HCT116 (cell line): ENCODE results near the gene SAA2. TPM values are rescaled to one million over a fixed set of nuclear protein-coding genes. Genes with fewer than 3 reads are reported as not detected.
A peak's percentile ranks its signal among the peaks of the same experiment; 100 is the strongest.
"Not testable (repeated sequence)": the region's sequence is repeated elsewhere in the genome, so short reads cannot be mapped to it uniquely, and the experiment has no call there.

Source experiments
- ATAC-seq: fragments of 200-7000 bp; cut with Tn5 transposase; 2 replicates; pipeline ENCODE4 v1.9.1; 2020; ENCODE audit warnings: mild to moderate bottlenecking, moderate library complexity
- BruUV-seq: library from RNA; stranded (reverse); fragments of 400-500 nt; replicated peaks from 2 replicates; lab custom pipeline; 2021; lab: Mats Ljungman, UMichigan
- CTCF ChIA-PET: fragments of 300-600 bp; sonication (Branson Sonifier 250); formaldehyde crosslinking; loops from one replicate; lab custom pipeline; 2021; ENCODE audit warnings: antibody characterized with exemption; lab: Charles Lee
- POLR2A ChIA-PET: fragments of 300-600, 350-600 bp; sonication (Branson Sonifier 250); formaldehyde crosslinking; loops from one replicate; lab custom pipeline; 2021; ENCODE audit warnings: antibody characterized with exemption; lab: Charles Lee
- RAD21 ChIA-PET, 2 experiments: fragments of 300-600 bp; sonication (Branson Sonifier 250); formaldehyde crosslinking; loops; one replicate each; lab custom pipeline; 2023; ENCODE audit warnings: low total read pairs in 2 of 2; ENCODE audit not compliant: uncharacterized antibody in 2 of 2, unreplicated experiment in 2 of 2, low non-redundant PET in 1 of 2; lab: Charles Lee
- DNase-seq: peaks from one replicate; pipeline ENCODE4 v3.0.0-alpha.2; 2010; ENCODE audit warnings: low read depth, low spot score
- H2AFZ ChIP-seq: fragments of 200-600 bp; shearing (Covaris generic), sonication (generic); 2 replicates; pipeline ENCODE4 v1.6.1; 2017; ENCODE audit warnings: low read depth, mixed run types, mixed read lengths, antibody characterized with exemption, low read length; ENCODE audit not compliant: poor library complexity, severe bottlenecking
- H3K27ac ChIP-seq: 2 replicates; pipeline ENCODE4 v1.5.1; 2012; ENCODE audit warnings: low read depth, low read length
- H3K27me3 ChIP-seq: fragments of 200-600 bp; sonication (generic); 2 replicates; pipeline ENCODE4 v1.6.1; 2016; ENCODE audit warnings: mixed run types, low read length, mixed read lengths; ENCODE audit not compliant: insufficient read depth
- H3K36me3 ChIP-seq, 2 experiments: fragments of 200-500 bp in 1 of 2; fragments of 200-600 bp in 1 of 2; sonication (Bioruptor generic) in 1 of 2; sonication (generic) in 1 of 2; 2 replicates each; pipeline versions ENCODE4 v1.5.1 to v1.6.1; 2014 to 2016; ENCODE audit warnings: low read length in 2 of 2, inconsistent platforms in 1 of 2, mixed read lengths in 1 of 2, mixed run types in 1 of 2; ENCODE audit not compliant: insufficient read depth in 2 of 2, control insufficient read depth in 1 of 2
- H3K4me1 ChIP-seq, 2 experiments: fragments of 200-600 bp in 1 of 2; sonication (generic) in 1 of 2; 2 replicates each; pipeline versions ENCODE4 v1.5.1 to v1.6.1; 2012 to 2017; ENCODE audit warnings: low read length in 2 of 2, inconsistent platforms in 1 of 2, mild to moderate bottlenecking in 1 of 2, mixed read lengths in 1 of 2, mixed run types in 1 of 2, moderate library complexity in 1 of 2; ENCODE audit not compliant: insufficient read depth in 2 of 2, control insufficient read depth in 1 of 2
- H3K4me2 ChIP-seq: fragments of 200-600 bp; sonication (generic); 2 replicates; pipeline ENCODE4 v1.6.1; 2017; ENCODE audit warnings: mixed run types, low read length, mixed read lengths
- H3K4me3 ChIP-seq, 2 experiments: fragments of 200-600 bp in 1 of 2; sonication (generic) in 1 of 2; replicated peaks in 1 of 2; 2 replicates each; pipeline ENCODE4 v1.5.1; 2011 to 2016; ENCODE audit warnings: low read length in 2 of 2, control low read depth in 1 of 2, low read depth in 1 of 2, mild to moderate bottlenecking in 1 of 2, mixed read lengths in 1 of 2, mixed run types in 1 of 2
- H3K79me2 ChIP-seq: fragments of 200-600 bp; sonication (generic); 2 replicates; pipeline ENCODE4 v1.6.1; 2017; ENCODE audit warnings: mild to moderate bottlenecking, mixed run types, low read length, moderate library complexity, mixed read lengths; ENCODE audit not compliant: insufficient read depth
- H3K9ac ChIP-seq: fragments of 200-600 bp; sonication (generic); 2 replicates; pipeline ENCODE4 v1.6.1; 2016; ENCODE audit warnings: low read length, mixed read lengths
- H3K9me2 ChIP-seq: fragments of 200-600 bp; sonication (generic), shearing (Covaris generic); 2 replicates; pipeline ENCODE4 v1.6.1; 2017; ENCODE audit warnings: mixed run types, mild to moderate bottlenecking, moderate library complexity; ENCODE audit not compliant: insufficient read depth
- H3K9me3 ChIP-seq, 2 experiments: fragments of 200-500 bp in 1 of 2; fragments of 200-600 bp in 1 of 2; sonication (Bioruptor generic) in 1 of 2; sonication (generic) in 1 of 2; 2 replicates each; pipeline ENCODE4 v1.6.1; 2014 to 2017; ENCODE audit warnings: low read length in 2 of 2, mixed read lengths in 2 of 2, inconsistent platforms in 1 of 2, low read depth in 1 of 2, mild to moderate bottlenecking in 1 of 2, mixed run types in 1 of 2, moderate library complexity in 1 of 2; ENCODE audit not compliant: control insufficient read depth in 1 of 2, insufficient read depth in 1 of 2
- H4K20me1 ChIP-seq: fragments of 200-600 bp; sonication (generic), shearing (Covaris generic); 2 replicates; pipeline ENCODE4 v1.6.1; 2017; ENCODE audit warnings: mixed run types, mild to moderate bottlenecking, moderate library complexity; ENCODE audit not compliant: insufficient read depth
- ATF3 ChIP-seq: IDR thresholded peaks from 2 replicates; pipeline ENCODE4 v1.6.1; 2012
- CTCF ChIP-seq, 3 experiments: fragments of 200-600 bp in 1 of 3; sonication (generic) in 1 of 3; IDR thresholded peaks in 2 of 3; conservative IDR thresholded peaks in 1 of 3; 2 replicates each; pipeline ENCODE4 v1.5.1; 2012 to 2017; ENCODE audit warnings: low read depth in 2 of 3, low read length in 2 of 3, antibody characterized with exemption in 1 of 3, borderline replicate concordance in 1 of 3, control low read depth in 1 of 3, mild to moderate bottlenecking in 1 of 3, mixed read lengths in 1 of 3, mixed run types in 1 of 3, moderate library complexity in 1 of 3; ENCODE audit not compliant: insufficient read depth in 1 of 3
- EGR1 ChIP-seq: IDR thresholded peaks from 2 replicates; pipeline ENCODE4 v1.6.1; 2012; ENCODE audit warnings: low read depth
- ELF1 ChIP-seq: IDR thresholded peaks from 2 replicates; pipeline ENCODE4 v1.6.1; 2012; ENCODE audit warnings: low read depth, borderline replicate concordance
- EZH2 ChIP-seq: fragments of 200-600 bp; sonication (generic); IDR thresholded peaks from 2 replicates; pipeline ENCODE4 v1.6.1; 2017; ENCODE audit warnings: antibody characterized with exemption, mixed run types
- EZH2phosphoT487 ChIP-seq: fragments of 200-600 bp; IDR thresholded peaks from 2 replicates; pipeline ENCODE4 v1.6.1; 2018; ENCODE audit warnings: antibody characterized with exemption, borderline replicate concordance
- FOSL1 ChIP-seq: IDR thresholded peaks from 2 replicates; pipeline ENCODE4 v1.6.1; 2012; ENCODE audit warnings: low read depth
- JUND ChIP-seq: IDR thresholded peaks from 2 replicates; pipeline ENCODE4 v1.6.1; 2012
- MAX ChIP-seq: IDR thresholded peaks from 2 replicates; pipeline ENCODE4 v1.6.1; 2012
- POLR2A ChIP-seq: IDR thresholded peaks from 2 replicates; pipeline ENCODE4 v1.7.0; 2011; ENCODE audit warnings: borderline replicate concordance; ENCODE audit not compliant: insufficient read depth, insufficient read length; ENCODE audit errors: extremely low read depth
- POLR2AphosphoS5 ChIP-seq: IDR thresholded peaks from 2 replicates; pipeline ENCODE4 v1.6.1; 2011; ENCODE audit warnings: mild to moderate bottlenecking, low read depth, low read length, moderate library complexity
- SIN3A ChIP-seq: IDR thresholded peaks from 2 replicates; pipeline ENCODE4 v1.6.1; 2012; ENCODE audit warnings: low read depth
- SP1 ChIP-seq: IDR thresholded peaks from 2 replicates; pipeline ENCODE4 v1.6.1; 2012; ENCODE audit warnings: low read depth
- SRF ChIP-seq: IDR thresholded peaks from 2 replicates; pipeline ENCODE4 v1.6.1; 2012; ENCODE audit warnings: low read depth
- YY1 ChIP-seq: IDR thresholded peaks from 2 replicates; pipeline ENCODE4 v1.6.1; 2011; ENCODE audit warnings: low read length, low read depth, moderate library complexity, mild to moderate bottlenecking; ENCODE audit not compliant: insufficient replicate concordance; ENCODE audit errors: extremely low read depth
- ZFX ChIP-seq: fragments of 450-650 bp; IDR thresholded peaks from 2 replicates; pipeline ENCODE4 v1.6.1; 2017
- ZNF274 ChIP-seq: fragments of 200-500 bp; sonication (Bioruptor generic); IDR thresholded peaks from 2 replicates; pipeline ENCODE4 v1.6.1; 2014; ENCODE audit warnings: mild to moderate bottlenecking, low read depth, low read length, inconsistent platforms
- intact Hi-C: fragments of 100-400 bp; cut with micrococcal nuclease; formaldehyde crosslinking; loops from 2 replicates; pipeline ENCODE4 v1.10.0; 2022
- total RNA-seq: library from RNA; stranded (reverse); gene quantifications from one replicate; pipeline ENCODE4 v1.2.1, GENCODE V29; 2021; ENCODE audit not compliant: unreplicated experiment

The SAA2 gene
- total RNA-seq, 1 experiment from 2014 or later, result 5.2 TPM

- POLR2A ChIA-PET, BruUV-seq, H3K4me2 ChIP-seq, H3K79me2 ChIP-seq, RAD21 ChIA-PET, H3K9me3 ChIP-seq, H3K36me3 ChIP-seq, H4K20me1 ChIP-seq, CTCF ChIA-PET, H3K27me3 ChIP-seq, H3K4me1 ChIP-seq, H3K9me2 ChIP-seq, H2AFZ ChIP-seq, intact Hi-C loops, H3K27ac ChIP-seq, DNase-seq, H3K9ac ChIP-seq, H3K4me3 ChIP-seq: not testable (repeated sequence)
- ATAC-seq, result peak; percentile 43; the same call in 1 of the 2 replicates
Measured at GRCh38 chr11:18246379-18247190, 1.9 kb downstream of the SAA2 start.

GRCh38 chr11:18245396-18245795 lies 3.1 kb downstream of the SAA2 start:
- H3K27ac ChIP-seq, result no peak overlapping the region
- H3K9me2 ChIP-seq, result no peaks in the 10 kb centered on the region
- intact Hi-C loops, result no loop called here
- no peaks in the 10 kb centered on the region for H4K20me1 ChIP-seq
- DNase-seq (no peak), ATAC-seq (no peak)
- no peaks in the 10 kb centered on the region for H3K9me3 ChIP-seq
- no peaks in the 10 kb centered on the region; a peak in 1 of 4 replicates for H3K4me1 ChIP-seq
- ChIA-PET CTCF (no interaction called here), RAD21 (no interaction called here), POLR2A (no interaction called here)
- no peaks in the 10 kb centered on the region for H3K79me2 ChIP-seq
- no peak overlapping the region for H3K4me3 ChIP-seq
- no TSS peak for BruUV-seq
- H3K4me2 ChIP-seq, result no peak overlapping the region
- no peaks in the 10 kb centered on the region for H3K36me3 ChIP-seq
- H3K27me3 ChIP-seq, result no peaks in the 10 kb centered on the region
- H3K9ac ChIP-seq, result no peak overlapping the region
- H2AFZ ChIP-seq, result no peak overlapping the region
- no peak for TF ChIP-seq EZH2phosphoT487
- TF ChIP-seq ZFX, result no peak
- TF ChIP-seq YY1, result no peak
- TF ChIP-seq CTCF (IDR thresholded peaks at IDR 0.05 in 2 of 3, conservative IDR thresholded peaks at IDR 0.05 in 1 of 3; ENCODE audit: borderline replicate concordance in 1 of 3, insufficient read depth in 1 of 3, low read depth in 2 of 3, low read length in 2 of 3), result no peak
- TF ChIP-seq ELF1, result no peak
- no peak for TF ChIP-seq JUND
- no peak for TF ChIP-seq FOSL1
- no peak for TF ChIP-seq SRF
- TF ChIP-seq EGR1, result no peak
- no peak for TF ChIP-seq POLR2AphosphoS5
- TF ChIP-seq SP1, result no peak
- TF ChIP-seq SIN3A, result no peak
- TF ChIP-seq POLR2A, result no peak
- TF ChIP-seq ZNF274, result no peak
- TF ChIP-seq EZH2, result no peak
- TF ChIP-seq ATF3, result no peak
- TF ChIP-seq MAX, result no peak
